ENCODE data around the gene ADI1. TPM values are rescaled to one million over a fixed set of nuclear protein-coding genes. Genes with fewer than 3 reads are reported as not detected.

The ADI1 gene
- total RNA-seq, 1 donor from 2014 or later = 195 TPM

DNA sequence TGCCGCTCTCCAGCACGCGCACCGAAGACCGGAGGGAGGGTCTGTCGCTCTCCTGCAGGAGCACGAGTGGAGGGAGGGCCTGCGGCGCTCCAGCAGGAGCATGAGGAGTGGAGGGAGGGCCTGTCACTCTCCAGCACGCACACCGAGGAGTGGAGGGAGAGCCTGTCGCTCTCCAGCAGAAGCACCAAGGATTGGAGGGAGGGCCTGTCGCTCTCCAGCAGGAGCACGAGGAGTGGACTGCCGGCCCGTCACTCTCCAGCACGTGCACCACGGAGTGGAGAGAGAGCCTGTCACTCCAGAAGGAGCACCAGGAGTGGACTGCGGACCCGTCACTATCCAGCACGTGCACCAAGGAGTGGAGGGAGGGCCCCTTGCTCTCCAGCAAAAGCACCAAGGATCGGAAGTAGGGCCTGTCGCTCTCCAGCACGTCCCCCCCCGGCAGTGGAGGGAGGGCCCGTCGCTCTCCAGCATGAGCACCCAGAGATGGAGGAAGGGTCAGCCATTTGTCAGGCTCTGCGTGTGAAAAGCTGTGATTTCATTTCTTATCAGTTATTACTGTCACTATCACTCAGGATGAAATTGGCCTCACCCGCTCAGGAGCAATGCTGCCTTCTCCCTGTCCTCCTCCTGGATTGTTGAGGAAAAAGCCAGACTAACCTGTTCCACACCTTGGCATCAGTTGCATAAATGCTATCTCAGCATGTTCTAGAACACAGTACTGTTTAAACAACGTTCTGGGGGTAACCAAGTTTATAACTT, 35.9 kb downstream of the ADI1 start:
- Histone ChIP-seq H3K27ac (replicated peaks) (peak overlapping the region; percentile 33), H3K4me1 (peaks cover 11% of the 10 kb centered on the region), H3K4me3 (peak overlapping the region; percentile 45), H3K27me3 (ENCODE audit: low read depth) (no peaks in the 10 kb centered on the region), H3K36me3 (peaks cover 21% of the 10 kb centered on the region), H3K9me3 (replicated peaks) (peaks cover 6% of the 10 kb centered on the region)
- TF ChIP-seq, protein P1, sequence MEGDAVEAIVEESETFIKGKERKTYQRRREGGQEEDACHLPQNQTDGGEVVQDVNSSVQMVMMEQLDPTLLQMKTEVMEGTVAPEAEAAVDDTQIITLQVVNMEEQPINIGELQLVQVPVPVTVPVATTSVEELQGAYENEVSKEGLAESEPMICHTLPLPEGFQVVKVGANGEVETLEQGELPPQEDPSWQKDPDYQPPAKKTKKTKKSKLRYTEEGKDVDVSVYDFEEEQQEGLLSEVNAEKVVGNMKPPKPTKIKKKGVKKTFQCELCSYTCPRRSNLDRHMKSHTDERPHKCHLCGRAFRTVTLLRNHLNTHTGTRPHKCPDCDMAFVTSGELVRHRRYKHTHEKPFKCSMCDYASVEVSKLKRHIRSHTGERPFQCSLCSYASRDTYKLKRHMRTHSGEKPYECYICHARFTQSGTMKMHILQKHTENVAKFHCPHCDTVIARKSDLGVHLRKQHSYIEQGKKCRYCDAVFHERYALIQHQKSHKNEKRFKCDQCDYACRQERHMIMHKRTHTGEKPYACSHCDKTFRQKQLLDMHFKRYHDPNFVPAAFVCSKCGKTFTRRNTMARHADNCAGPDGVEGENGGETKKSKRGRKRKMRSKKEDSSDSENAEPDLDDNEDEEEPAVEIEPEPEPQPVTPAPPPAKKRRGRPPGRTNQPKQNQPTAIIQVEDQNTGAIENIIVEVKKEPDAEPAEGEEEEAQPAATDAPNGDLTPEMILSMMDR (IDR thresholded peaks at IDR 0.05; ENCODE audit: borderline replicate concordance) = no peak
- intact Hi-C loops (cut with micrococcal nuclease) = no loop called here
- peak; percentile 83 for DNase-seq

DNA sequence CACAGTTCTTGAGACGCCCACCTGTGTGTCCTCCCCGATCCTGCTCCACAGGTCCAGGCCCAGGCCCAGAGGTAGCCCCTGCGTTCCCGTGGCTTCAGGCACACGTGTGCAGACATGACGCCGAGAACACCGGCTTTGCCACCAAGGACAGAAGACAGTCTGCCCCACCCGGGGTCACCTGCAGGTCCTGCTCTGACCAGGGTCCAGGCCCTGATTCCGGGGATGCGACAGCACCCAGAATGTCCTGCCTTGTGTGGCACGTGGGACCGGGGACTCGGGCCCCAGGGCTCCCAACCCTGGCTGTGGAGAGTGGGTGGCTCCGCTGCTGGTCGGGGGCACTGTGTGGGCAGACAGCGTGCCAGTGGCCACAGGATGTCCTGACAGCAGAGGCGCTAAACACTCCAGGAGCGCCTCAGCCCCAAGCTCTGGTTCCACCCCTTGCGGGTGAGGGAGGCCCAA, 36.9 kb downstream of the ADI1 start:
- DNase-seq = no peak
- intact Hi-C loops (cut with micrococcal nuclease) = no loop called here
- Histone ChIP-seq H3K27me3 (ENCODE audit: low read depth) (no peaks in the 10 kb centered on the region), H3K36me3 (peaks cover 32% of the 10 kb centered on the region), H3K4me1 (peaks cover 3% of the 10 kb centered on the region), H3K27ac (replicated peaks) (no peak overlapping the region), H3K9me3 (replicated peaks) (peaks cover 5% of the 10 kb centered on the region), H3K4me3 (peak overlapping the region; percentile 44)
- TF ChIP-seq, protein P1 (IDR thresholded peaks at IDR 0.05; ENCODE audit: borderline replicate concordance) = no peak

DNA sequence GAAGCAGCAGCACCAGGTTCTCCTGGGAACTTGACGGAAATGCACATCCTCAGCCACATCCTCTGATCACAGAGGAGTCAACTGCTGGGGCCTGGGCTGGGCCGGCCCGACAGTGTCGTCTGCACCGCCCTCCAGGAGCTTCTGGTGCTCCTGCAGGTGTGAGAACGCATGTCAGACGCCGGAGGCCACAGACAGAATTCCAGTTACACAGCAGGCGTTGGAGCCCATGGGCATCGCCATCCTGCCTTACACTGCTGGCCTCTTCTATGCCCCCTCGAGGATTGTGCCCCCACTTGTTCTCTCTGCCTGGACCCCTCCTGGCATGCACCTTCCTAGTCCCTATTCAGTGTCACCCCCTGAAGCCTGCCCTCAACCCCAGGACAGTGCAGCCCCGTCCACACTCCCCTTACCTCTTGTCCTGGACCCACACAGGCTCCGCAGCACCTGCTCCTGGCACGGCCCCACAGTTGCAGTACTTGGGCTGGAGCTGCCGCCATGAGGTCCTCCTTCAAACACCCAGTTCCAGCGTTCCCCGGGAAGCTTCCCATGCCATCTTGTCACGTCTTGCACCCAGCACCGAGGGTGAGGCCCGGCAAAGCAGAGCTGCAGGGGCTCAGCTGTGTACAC, 37.5 kb downstream of the ADI1 start:
- TF ChIP-seq, protein P1 (IDR thresholded peaks at IDR 0.05; ENCODE audit: borderline replicate concordance) = no peak
- no peaks in the 10 kb centered on the region for H3K4me1 ChIP-seq
- no peak overlapping the region for H3K4me3 ChIP-seq
- H3K9me3 ChIP-seq (replicated peaks) = no peaks in the 10 kb centered on the region
- H3K27me3 ChIP-seq (ENCODE audit: low read depth) = no peaks in the 10 kb centered on the region
- no peak for DNase-seq
- no peak overlapping the region for H3K27ac ChIP-seq (replicated peaks)
- H3K36me3 ChIP-seq = peaks cover 33% of the 10 kb centered on the region
- intact Hi-C loops (cut with micrococcal nuclease) = no loop called here

DNA sequence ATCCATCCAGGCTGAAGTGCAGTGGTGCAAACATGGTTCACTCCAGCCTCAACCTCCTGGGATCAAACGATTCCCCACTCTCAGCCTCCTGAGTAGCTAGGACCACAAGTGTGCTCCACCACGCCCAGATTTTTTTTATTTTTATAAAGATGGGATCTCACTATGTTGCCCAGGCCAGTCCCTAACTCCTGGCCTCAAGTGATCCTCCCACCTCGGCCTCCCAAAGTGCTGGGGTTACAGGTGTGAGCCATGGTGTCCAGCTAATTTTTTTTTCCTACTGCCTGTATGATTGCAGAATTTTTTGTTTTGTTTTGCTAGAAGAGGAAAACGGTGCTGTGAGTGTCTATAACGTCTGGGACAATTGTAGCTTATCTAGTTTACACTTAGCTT, 38.3 kb downstream of the ADI1 start:
- no peaks in the 10 kb centered on the region for H3K4me1 ChIP-seq
- H3K27me3 ChIP-seq (ENCODE audit: low read depth) = no peaks in the 10 kb centered on the region
- TF ChIP-seq, protein P1 (IDR thresholded peaks at IDR 0.05; ENCODE audit: borderline replicate concordance) = no peak
- no peaks in the 10 kb centered on the region for H3K9me3 ChIP-seq (replicated peaks)
- H3K27ac ChIP-seq (replicated peaks) = no peak overlapping the region
- peaks cover 41% of the 10 kb centered on the region for H3K36me3 ChIP-seq
- no peak overlapping the region for H3K4me3 ChIP-seq
- no peak for DNase-seq
- intact Hi-C loops (cut with micrococcal nuclease) = no loop called here

DNA sequence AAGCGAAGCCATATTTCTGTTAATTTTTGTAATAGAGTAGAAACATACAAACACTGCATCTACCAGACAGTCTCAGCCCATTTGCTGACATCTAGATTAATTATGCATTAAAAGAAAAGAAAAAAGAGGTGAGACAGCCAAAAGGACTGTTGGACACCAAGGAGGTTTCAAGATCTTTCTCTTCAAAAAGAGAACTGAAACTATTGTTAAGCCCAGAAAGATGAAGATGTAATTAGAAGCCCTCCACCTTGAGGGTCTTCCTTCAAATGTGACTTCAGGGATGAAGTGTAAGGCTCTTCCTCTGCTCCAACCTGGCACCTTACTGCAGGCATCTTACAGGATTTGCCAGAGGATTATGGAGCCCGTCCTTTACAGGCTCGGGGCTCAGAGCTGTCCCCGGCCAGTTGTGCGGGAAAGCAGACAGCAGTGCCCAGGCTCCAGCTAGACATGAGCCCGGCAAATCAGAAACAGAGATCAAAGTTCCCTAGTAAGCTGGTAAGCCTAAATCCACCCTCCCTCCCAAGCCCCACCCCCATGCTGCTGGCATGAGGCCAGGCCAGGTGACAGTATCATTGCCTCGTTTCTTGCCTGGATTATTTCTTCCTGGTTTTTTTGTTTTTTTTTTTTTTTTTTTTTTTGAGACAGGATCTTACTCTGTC, 38.9 kb downstream of the ADI1 start:
- Histone ChIP-seq H3K4me3 (no peak overlapping the region), H3K27me3 (ENCODE audit: low read depth) (no peaks in the 10 kb centered on the region), H3K4me1 (no peaks in the 10 kb centered on the region), H3K36me3 (peaks cover 47% of the 10 kb centered on the region), H3K27ac (replicated peaks) (no peak overlapping the region), H3K9me3 (replicated peaks) (no peaks in the 10 kb centered on the region)
- TF ChIP-seq, protein P1 (IDR thresholded peaks at IDR 0.05; ENCODE audit: borderline replicate concordance) = no peak
- intact Hi-C loops (cut with micrococcal nuclease) = no loop called here
- DNase-seq = no peak

All from left ventricle myocardium inferior (tissue), 1 donor.